ENCODE data around the gene FRY.

Gene FRY

DNA sequence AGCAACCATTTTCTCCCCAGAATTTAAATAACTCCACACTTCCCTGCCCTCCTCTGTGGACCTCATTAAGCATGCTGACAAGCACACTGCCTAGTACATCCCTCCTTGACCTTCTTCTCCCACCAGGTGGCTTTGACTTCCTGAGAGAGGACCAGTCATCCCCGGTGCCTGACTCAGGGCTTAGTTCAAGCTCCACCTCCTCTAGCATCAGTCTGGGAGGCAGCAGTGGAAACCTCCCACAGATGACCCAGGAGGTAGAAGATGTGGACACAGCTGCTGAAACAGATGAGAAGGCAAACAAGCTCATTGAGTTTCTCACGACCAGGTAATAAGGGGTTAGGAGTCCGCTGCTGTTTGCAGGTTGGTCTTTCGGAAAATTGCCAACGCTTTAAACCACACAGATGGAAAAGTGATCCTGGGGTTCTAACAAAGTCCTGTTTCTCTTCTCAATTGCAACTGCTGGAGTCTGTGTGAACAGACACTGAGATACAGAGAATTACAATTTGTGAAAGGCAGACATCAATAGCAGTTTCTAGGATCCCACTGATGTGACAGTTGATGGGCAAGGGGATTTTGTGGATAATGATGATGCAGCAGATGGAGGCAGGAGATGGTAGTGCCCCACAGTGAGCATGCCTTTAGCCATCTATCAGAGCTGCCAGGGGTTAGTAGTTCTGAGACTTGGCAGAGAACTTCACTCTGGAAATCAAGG lies 196.9 kb downstream of the FRY start:
- DNase-seq = no peak

DNA sequence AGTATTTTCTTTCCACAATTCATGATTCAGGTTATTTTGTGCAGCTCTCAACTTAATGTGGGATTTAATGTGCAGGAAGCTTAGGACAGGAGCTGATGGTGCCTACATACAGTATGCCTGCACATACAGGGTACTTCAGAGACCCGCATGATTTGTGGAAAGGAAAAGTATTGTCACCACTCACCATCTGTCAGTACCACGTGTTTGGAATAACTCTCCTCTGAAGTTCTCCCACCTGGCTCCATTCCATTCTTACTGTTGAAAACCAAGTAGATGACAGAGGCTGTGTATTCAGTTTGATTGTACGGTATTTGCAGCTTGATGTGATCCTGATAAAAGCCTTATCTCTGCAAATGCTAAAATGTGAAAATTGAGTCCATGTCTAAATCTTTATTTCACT lies 197.9 kb downstream of the FRY start:
- no peak for DNase-seq

DNA sequence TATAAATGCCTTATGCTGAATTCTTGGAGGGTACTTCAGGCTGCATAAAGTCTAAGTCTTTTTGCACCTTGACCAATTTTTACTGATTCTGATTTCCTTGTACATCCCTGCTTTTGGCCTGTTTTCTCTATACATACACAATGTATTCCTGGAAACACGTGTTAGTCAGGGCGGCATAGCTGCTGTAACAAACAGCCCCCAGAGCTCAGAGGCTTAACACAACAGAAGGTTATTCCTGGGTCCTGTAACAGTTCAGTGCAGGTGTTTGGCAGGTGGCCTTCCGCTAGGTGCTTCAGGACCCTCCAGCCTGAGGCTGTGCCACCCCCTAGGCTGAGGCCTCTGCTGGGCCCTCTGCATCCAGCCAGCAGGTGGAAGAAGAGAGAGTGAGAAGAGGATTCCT lies 200.7 kb downstream of the FRY start:
- DNase-seq = no peak

DNA sequence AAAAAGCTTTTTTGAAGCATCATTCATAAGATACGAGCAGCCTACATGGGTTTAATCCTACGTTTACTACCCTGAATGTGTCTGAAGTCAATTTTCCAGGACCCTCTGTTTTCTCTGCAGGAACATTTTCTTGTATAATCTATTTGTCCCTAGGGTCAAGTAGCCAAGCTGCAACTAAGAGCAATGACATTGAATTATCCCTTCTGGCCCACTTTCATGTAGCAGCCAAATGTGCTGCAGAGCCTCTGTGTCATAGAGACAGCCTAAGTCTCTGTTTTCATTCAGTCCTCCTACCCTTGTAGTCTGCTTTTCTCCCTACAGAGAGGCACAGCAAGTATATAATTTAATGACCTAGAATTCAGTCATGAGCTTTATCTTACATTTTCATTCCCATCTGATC lies 201.5 kb downstream of the FRY start:
- no peak for DNase-seq

DNA sequence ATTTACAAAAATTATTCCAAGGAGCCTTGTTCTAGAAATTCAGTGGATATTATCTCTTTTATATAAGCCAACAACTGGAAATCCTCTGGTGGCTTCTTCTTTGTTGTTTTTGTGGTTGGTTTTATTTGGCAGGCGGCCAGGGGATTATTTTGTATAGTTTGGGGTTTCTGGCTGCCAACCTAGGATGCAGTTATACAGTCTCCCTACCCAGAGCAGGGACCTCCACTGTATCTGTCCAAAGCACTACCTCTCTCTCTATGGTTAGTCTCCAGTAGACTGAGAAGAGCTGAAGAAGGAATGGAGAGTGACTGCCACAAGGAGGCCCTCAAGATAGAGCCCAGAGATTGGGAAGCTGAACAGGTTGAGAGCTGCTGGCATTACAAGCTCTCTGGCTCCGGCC lies 203.3 kb downstream of the FRY start:
- DNase-seq = no peak

DNA sequence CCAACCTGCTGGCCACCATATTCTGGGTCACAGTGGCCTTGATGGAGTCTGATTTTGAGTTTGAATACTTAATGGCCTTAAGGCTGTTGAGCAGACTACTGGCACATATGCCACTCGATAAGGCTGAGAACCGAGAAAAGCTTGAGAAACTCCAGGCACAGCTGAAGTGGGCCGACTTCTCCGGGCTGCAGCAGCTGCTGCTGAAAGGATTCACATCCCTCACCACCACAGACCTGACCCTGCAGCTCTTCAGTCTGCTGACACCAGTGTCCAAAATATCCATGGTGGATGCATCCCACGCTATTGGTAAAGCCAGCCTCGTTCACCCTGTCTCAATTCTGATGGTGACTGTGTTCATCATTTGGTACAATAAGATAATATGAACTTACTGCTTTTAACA lies 206.1 kb downstream of the FRY start:
- no peak for DNase-seq

DNA sequence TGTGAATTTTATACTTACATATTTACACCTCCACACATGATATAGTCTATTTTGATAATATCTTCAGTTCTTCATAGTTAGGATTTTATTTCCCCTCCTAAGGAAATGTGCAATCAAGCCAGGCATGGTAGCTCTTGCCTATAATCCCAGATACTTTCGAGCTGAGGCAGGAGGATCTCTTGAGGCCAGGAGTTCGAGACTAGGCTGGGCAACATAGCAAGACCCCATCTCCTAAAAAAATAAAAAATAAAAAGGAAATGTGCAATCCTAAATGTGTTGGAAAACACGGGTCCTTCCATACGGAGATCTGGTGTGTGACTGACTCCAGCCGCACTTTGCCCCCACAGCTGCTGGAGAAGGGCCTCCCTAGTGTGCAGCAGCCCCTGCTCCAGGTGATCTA lies 212.1 kb downstream of the FRY start:
- no peak for DNase-seq

DNA sequence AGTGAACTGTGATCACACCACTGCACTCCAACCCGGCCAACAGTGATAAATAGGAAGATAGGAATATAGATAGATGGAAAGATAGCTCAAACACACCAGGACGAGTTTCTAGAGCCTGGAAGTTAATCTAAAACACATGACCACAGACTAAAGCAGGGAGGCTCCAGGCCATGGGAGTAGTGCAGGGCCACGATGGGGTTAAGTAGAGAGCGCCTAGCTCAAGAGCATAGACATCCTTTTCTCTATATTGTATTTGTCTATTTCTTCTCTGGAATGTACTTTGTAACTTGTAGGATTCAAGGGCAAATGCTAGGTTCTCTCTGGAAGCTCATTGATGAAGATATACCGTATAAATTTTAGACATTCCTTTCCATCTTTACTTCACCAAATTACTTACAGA lies 214.0 kb downstream of the FRY start:
- DNase-seq = no peak

DNA sequence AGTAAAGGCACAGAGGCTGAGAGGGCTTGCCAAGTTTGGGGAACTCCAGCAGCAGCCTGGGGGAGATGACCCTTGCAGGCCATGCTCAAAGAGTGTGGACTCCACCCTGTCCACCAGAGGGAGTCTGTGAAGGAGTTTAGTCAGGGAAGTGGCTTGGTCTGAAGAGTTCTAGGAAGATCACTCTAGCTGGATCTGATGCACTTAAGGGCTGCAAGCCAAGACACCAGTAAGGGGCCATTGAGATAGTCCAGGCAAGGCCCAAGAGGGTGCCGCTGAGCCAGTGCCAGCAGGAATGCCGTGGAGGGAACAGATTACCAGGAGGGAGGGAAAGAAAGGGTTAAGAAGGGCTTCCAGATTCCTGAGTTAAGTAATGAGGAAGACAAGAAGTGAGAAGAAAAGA lies 214.9 kb downstream of the FRY start:
- DNase-seq = peak in 3 of 5 donors; percentile 6 to 45 (median 11)

DNA sequence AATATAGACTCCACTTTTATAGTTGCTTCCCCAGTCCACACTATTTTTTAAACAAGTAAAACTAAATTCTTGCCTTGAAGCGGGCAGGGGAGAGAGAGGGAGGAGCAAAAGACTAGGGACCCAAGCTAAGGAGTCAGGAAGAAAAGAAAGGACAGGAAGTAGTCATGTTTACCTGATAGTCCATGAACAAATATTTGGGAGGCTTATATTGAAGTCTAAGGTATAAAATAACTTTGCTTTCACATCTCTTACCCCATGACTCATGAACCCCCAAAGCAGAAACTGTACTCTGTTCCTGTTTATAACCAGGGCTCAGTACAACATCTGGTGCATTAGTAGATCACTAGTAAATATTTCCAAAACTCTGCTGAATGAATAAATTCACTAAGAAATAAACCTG lies 216.3 kb downstream of the FRY start:
- no peak for DNase-seq

DNA sequence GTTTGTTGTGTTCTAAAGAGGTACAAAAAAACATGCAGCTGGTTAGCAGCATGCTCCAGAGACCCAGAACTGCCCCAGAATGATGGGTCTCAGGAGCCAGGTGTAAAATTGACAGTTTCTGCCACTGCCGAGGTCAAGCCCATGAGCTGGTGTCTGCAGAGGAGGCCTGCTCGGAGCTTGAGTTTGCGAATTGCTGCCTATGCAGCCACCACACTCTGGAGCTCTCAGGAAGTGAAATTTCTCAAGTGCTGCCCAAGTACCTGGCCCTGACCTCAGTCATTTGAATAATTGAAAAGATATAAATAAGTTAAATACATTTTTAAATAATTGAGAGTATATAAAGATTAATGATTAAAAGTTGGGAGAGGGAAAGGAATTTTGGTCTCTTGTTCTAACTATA lies 217.2 kb downstream of the FRY start:
- no peak for DNase-seq

DNA sequence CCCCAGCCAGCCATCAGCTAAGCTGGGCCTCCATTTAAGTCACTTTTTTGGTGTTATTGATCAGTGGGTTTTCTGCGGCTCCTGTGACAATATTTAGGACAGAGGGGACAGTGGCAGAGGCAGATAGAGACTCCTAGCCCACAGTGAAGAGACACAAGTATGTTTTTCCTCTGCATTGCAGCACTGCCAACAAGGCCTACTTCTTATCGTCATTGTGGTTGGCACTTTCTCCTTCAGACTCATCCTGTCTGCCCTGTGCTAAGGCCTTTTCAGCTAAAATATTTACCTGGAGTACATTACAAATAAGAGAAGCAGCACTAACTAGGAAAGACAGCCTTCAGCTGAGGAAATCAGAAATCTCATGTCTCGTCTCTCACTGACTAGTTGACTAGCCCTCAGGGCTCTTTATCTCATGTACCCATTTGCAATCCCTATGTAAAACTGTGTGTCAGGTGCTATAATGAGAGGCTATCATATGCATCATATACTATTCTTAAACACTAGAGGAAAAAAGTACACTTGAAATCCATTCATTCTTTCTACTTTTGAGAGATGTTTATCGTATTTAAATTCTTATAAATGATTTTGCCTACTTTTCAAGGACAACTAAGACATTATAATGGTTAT lies 221.4 kb downstream of the FRY start:
- DNase-seq = no peak

DNA sequence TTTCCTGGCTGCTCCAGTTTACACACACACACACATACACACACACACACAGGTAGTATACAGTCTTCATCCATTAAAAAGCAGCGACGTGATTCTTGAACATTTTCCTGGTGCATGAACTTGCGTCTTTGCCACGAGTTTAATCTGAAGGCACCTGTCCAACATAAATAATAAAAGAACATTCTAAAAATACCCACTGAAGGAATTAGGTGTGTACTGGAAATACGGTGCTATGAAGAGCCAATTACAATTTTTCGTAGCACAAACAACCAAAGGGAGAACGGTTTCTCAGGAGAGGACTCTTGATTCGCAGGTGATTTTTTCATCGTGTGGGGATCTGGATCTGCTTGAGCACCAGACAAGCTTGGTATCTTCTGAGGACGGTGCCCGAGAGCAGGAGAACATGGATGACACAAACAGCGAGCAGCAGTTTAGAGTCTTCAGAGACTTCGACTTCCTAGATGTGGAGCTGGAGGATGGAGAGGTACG lies 222.4 kb downstream of the FRY start:
- no peak for DNase-seq

DNA sequence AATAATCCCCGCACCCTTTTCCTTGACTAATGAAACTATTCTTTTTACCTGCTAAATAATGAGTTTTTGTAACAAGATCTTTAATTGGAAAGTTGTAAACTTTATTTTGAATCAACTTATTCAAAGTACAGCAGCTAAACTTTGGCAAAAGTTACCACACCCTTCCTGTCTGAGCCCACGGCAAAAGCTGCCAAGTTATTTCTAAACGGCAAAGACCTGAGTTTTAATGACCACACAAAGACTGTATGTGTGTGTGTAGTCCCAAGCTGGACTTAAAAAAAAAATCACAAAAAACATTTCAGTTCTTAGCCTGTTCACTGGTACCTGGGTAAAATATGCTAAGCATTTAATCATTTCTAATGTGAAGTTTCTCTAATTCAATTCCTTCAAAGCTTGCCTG lies 222.8 kb downstream of the FRY start:
- DNase-seq = no peak

DNA sequence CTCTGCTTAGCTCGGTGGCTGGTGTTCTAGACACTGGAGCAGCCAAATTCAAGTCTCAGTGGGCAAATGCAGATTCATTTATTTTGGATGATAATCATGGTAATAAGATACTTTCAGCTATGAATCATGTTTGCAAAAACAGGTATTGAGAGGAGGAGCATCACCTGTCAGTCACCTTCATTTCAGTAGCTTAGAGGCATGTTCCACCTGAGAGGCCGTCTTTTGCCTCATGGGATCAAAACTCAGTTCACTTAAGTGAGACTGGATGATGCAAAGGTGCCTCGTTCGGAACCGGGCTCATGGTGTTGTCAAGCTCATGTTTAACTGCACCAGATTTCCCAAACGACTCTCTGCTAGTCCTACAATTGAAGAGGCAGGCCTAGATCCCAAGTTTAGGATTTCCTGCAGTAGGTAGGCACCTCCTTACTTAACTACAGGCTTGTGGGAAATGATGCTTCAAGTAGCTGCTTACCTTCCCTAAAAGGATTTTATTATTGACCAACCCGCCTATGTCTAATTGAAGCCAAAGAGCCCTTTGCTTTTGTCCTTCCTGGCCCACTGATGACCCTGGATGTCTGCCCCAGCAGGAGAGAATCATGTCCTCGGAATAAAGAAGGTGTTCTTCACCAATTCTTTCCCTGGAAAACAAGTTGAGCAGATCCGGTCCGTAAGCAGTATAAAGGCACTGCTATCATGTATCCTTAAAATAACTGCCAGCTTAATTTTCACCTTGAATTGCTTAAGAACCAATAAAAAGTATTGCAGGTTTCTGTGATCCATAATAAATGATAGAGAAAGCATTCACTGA lies 223.5 kb downstream of the FRY start:
- no peak for DNase-seq

DNA sequence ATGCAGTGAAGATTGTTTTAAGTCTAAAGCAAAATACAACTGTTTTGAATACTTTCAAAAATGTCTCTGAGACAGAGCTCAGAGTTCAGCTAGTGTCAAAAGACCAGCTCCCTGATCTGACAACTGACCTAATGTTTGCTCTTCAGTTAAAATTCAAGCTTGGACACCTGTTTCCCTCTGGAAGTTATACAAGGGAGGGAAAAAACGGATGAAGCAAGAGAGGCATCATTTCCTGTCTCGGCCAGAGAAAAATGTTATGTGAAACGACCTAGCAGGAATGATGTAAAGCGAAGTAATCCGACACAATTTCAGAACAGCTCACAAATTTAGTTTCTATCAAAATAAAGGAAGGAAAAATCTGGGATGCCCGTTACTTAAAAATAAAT lies 224.1 kb downstream of the FRY start:
- DNase-seq = no peak

DNA sequence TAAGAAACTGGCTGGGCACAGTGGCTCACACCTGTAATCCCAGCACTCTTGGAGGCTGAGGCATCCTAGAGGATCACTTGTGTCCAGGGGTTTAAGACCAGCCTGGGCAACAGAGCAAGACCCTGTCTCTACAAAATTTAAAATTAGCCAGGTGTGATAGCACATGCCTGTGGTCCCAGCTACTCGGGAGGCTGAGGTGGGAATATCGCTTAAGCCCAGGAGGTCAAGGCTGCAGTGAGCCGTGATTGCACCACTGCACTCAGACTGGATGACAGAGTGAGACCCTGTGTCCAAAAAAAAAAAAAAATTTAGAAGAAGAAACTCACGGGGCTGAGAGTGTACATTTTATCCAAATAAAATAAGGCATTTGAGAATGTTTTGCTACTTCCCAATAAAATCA lies 224.7 kb downstream of the FRY start:
- no peak for DNase-seq

DNA sequence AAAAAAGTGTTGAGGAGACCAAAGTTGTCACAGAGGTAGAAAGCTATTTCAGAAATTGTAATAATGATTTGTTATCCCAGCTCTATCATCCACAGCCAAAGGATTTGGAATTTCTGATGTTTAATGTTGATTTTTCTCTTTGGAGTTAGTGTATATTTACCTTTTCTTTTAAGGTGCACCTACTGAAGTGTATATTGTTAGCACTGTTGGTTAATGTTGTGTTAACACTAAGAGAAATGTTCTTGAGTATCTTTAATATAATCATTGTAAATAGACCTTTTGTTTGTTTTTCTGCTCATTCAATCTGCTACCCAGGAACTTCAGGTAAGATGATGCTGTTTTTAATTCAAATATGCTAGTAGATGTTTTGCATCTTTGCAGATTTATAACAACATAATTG lies 226.1 kb downstream of the FRY start:
- no peak for DNase-seq

DNA sequence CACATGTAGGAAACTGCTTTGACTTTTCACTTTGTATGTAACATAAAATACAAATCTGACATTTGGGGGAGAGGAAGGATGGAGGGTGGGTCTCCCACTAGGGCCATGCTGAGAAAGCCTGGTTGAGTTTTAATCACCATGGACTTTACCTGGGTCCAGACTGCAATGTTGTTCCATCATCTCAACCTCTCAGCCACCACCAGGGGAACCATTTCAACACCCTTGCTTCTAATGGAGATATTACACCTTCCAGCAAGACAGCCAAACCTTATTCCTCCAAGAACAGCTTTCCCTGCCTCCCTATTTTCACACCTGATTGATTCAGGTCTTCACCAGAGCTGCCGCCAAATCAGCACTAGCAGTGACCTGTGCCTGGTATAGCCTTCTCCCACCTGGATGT lies 227.5 kb downstream of the FRY start:
- no peak for DNase-seq

DNA sequence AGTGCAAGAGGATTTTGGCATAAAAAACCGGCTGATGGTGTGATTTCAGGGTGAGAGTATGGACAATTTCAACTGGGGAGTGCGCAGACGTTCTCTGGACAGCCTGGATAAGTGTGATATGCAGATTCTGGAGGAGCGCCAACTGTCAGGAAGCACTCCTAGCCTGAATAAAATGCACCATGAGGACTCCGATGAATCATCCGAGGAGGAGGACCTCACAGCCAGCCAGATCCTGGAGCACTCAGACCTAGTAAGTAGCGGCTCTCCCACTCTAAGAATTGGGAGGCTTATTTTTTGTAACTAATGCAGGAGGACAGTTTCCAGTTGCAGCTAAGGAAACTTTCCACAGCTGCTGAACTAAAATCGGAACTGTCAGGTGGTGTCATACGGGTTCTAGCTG lies 230.0 kb downstream of the FRY start:
- no peak for DNase-seq

DNA sequence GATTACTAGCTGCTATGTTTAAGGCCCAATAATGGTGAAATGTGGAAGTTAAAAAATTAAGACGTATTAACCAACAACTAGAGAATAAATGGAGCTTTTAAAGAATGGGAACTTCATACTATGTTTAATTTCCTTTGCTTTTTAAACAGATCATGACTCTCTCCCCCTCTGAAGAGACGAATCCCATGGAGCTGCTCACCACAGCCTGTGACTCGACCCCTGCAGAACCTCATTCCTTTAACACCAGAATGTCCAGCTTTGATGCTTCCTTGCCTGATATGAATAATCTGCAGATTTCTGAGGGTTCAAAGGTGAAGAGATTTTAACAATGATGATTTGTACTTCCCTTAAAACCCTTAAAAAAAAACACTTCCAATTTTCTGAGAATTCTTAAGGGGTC lies 230.6 kb downstream of the FRY start:
- DNase-seq = no peak

DNA sequence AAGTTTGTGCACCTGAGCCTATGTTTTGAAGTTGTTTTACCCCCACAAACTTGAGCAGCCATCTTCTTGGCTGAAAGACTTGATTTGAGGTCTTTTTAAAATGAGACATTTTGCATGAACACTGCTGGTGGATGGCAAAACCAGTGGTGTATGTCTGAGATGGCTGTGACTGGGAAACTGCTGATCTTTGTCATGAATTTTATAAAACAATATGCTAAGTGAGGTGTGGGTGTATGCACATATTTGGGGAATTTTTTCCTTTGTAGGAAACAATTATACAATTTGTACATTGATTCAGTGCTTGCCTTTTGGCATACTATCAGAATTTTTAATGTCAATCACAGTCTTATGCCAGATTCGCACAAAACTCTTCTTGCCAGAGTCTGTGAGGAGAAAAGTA lies 231.0 kb downstream of the FRY start:
- DNase-seq = no peak

DNA sequence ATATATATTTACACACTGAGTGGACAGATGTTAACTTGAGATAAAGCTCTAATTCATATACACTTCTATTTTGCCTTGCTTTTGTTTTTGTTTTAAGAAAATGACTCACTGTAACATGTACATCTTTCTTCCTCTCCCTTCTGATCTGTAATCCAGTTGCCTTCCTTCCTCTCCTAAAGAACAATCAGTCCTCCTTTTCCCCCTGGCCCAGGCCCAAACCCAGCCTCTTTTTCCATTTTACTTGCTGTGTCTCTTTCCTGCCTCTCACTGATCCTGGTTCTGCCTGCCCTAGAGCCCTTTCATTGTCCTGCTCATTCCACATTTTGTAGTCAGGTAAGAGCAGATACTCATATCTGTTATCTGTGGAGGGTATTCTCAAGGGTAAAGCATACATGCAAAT lies 232.8 kb downstream of the FRY start:
- DNase-seq = no peak

DNA sequence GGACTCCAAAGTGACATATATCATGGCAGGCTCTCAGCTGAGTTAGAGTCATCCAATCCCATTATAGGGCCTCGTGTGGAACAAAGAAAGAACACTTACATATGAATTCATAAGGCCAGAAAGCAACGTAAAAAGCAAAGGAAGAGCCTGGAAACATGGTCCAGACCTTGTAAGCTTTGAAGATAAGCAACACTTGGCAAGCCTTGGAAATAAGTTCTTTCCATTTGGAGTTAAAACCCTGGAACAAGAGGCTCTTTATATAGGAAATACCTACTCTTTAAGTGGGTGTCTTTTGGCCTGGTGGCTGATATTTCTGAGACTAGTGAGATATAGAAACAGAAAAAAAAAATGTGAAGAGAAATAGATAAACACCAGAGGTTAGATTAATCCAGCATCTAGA lies 234.2 kb downstream of the FRY start:
- DNase-seq = no peak

Data from T-helper 1 cell (primary cell).